Suprapubic skin (tissue), 4 donors: ENCODE results near the gene ZBTB4. TPM values are rescaled to one million over a fixed set of nuclear protein-coding genes. Genes with fewer than 3 reads are reported as not detected.

Source experiments
- DNase-seq, 2 donors: peaks; one replicate each; pipeline ENCODE4 v3.0.0-alpha.2; 2019; ENCODE audit warnings: low spot score in 2 of 2
- H3K27ac ChIP-seq: fragments of 200-600 bp; sonication (generic); one replicate; pipeline ENCODE4 v1.5.1; 2019
- H3K27me3 ChIP-seq: fragments of 200-600 bp; sonication (generic); one replicate; pipeline ENCODE4 v1.5.1; 2019
- H3K36me3 ChIP-seq: fragments of 200-600 bp; sonication (generic); one replicate; pipeline ENCODE4 v1.5.1; 2019
- H3K4me1 ChIP-seq: fragments of 200-600 bp; sonication (generic); one replicate; pipeline ENCODE4 v1.5.1; 2019
- H3K4me3 ChIP-seq: fragments of 200-600 bp; sonication (generic); one replicate; pipeline ENCODE4 v1.5.1; 2019; ENCODE audit warnings: mild to moderate bottlenecking
- H3K9me3 ChIP-seq: fragments of 200-600 bp; sonication (generic); one replicate; pipeline ENCODE4 v1.5.1; 2019
- EP300 ChIP-seq: sonication (generic); formaldehyde crosslinking; IDR thresholded peaks from one replicate; pipeline ENCODE4 v1.6.1; 2017; ENCODE audit warnings: antibody characterized with exemption
- POLR2A ChIP-seq, 2 donors: fragments of 450-650 bp; IDR thresholded peaks; one replicate each; pipeline ENCODE4 v1.6.1; 2017; ENCODE audit warnings: antibody characterized with exemption in 2 of 2, mild to moderate bottlenecking in 2 of 2, moderate library complexity in 2 of 2
- POLR2AphosphoS5 ChIP-seq, 3 donors: sonication (generic); formaldehyde crosslinking; IDR thresholded peaks; one replicate each; pipeline ENCODE4 v1.6.1; 2017; ENCODE audit warnings: antibody characterized with exemption in 3 of 3
- WGBS: methylation state at CpG from one replicate; pipeline ENCODE4 v1.1.5; 2018; 5-methylcytosine and 5-hydroxymethylcytosine counted together
- total RNA-seq, 4 donors: library from RNA; depleted of rRNA; stranded (reverse); fragments of >200 nt; gene quantifications; one replicate each; pipeline ENCODE4 v1.1.0, GENCODE V29; 2016
- TF ChIP-seq, protein P1 (sequence below), 2 donors: fragments of 200-600 bp in 1 of 2; fragments of 450-650 bp in 1 of 2; sonication (generic) in 1 of 2; IDR thresholded peaks; one replicate each; pipeline ENCODE4 v1.5.1; 2016 to 2019; ENCODE audit warnings: antibody characterized with exemption in 2 of 2, mild to moderate bottlenecking in 1 of 2, moderate library complexity in 1 of 2

The ZBTB4 gene
- total RNA-seq, 4 donors from 2014 or later: 36.1 to 65.7 (median 45.3) TPM

DNA sequence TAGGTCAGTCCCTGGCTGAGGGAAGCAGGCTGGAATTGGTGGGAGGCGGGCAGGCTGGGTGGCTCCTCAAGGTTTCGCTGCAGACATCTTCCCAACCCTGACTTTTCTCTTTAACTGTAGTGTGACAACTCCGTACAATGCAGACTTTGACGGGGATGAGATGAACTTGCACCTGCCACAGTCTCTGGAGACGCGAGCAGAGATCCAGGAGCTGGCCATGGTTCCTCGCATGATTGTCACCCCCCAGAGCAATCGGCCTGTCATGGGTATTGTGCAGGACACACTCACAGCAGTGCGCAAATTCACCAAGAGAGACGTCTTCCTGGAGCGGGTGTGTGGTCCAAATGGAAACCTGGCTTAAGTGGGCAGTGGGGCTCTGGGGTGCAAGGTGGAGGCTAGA, 19.7 kb upstream of the ZBTB4 start:
- no peak for TF ChIP-seq POLR2AphosphoS5 (IDR thresholded peaks at IDR 0.05)
- TF ChIP-seq, protein P1, sequence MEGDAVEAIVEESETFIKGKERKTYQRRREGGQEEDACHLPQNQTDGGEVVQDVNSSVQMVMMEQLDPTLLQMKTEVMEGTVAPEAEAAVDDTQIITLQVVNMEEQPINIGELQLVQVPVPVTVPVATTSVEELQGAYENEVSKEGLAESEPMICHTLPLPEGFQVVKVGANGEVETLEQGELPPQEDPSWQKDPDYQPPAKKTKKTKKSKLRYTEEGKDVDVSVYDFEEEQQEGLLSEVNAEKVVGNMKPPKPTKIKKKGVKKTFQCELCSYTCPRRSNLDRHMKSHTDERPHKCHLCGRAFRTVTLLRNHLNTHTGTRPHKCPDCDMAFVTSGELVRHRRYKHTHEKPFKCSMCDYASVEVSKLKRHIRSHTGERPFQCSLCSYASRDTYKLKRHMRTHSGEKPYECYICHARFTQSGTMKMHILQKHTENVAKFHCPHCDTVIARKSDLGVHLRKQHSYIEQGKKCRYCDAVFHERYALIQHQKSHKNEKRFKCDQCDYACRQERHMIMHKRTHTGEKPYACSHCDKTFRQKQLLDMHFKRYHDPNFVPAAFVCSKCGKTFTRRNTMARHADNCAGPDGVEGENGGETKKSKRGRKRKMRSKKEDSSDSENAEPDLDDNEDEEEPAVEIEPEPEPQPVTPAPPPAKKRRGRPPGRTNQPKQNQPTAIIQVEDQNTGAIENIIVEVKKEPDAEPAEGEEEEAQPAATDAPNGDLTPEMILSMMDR (IDR thresholded peaks at IDR 0.05): no peak
- TF ChIP-seq POLR2A (IDR thresholded peaks at IDR 0.05): no peak
- TF ChIP-seq EP300: no peak
- WGBS: 85% methylated on average over 11 of the region's 11 CpGs

DNA sequence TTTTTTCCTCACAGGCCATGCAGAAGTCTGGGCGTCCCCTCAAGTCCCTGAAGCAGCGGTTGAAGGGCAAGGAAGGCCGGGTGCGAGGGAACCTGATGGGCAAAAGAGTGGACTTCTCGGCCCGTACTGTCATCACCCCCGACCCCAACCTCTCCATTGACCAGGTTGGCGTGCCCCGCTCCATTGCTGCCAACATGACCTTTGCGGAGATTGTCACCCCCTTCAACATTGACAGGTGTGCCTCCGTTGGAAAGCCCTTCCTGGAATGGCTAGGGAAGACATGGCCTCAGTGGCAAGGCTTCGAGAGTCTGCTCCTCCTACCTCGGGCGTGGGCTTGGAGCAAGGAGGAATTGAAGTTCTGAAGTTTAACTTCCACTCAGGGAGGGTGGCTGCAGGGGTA, 18.2 kb upstream of the ZBTB4 start:
- DNase-seq: no peak
- Histone ChIP-seq H3K4me1 (no peaks in the 10 kb centered on the region), H3K36me3 (peaks cover 70% of the 10 kb centered on the region), H3K27me3 (no peaks in the 10 kb centered on the region), H3K9me3 (no peaks in the 10 kb centered on the region), H3K4me3 (no peak overlapping the region), H3K27ac (no peak overlapping the region)
- WGBS: 98% methylated on average over 11 of the region's 14 CpGs
- TF ChIP-seq, protein P1 (IDR thresholded peaks at IDR 0.05): no peak
- no peak for TF ChIP-seq POLR2A (IDR thresholded peaks at IDR 0.05)
- TF ChIP-seq EP300: no peak
- TF ChIP-seq POLR2AphosphoS5 (IDR thresholded peaks at IDR 0.05): no peak

More for the DNA sequence above, 19.7 kb upstream of the ZBTB4 start:
- no peak for DNase-seq
- Histone ChIP-seq H3K27me3 (no peaks in the 10 kb centered on the region), H3K36me3 (peaks cover 85% of the 10 kb centered on the region), H3K4me3 (no peak overlapping the region), H3K9me3 (no peaks in the 10 kb centered on the region), H3K27ac (no peak overlapping the region), H3K4me1 (no peaks in the 10 kb centered on the region)

DNA sequence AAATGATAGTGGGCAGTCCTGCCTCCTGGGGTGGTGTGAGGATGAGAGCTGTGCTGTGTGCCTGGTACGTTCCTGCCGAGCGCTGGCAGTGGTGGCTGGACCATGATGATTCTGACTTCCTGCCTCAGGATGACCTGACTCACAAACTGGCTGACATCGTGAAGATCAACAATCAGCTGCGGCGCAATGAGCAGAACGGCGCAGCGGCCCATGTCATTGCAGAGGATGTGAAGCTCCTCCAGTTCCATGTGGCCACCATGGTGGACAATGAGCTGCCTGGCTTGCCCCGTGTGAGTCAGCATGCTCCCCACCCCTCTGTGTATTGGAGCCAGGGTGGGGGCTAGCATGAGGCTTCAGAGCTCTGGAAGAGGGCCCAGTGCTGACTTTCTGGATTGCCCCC, 17.8 kb upstream of the ZBTB4 start:
- TF ChIP-seq POLR2AphosphoS5 (IDR thresholded peaks at IDR 0.05) (no peak), EP300 (no peak), POLR2A (IDR thresholded peaks at IDR 0.05) (no peak)
- TF ChIP-seq, protein P1 (IDR thresholded peaks at IDR 0.05): no peak
- peak in 1 of 2 donors; percentile 58 for DNase-seq
- Histone ChIP-seq H3K4me3 (no peak overlapping the region), H3K27me3 (no peaks in the 10 kb centered on the region), H3K9me3 (no peaks in the 10 kb centered on the region), H3K36me3 (peaks cover 66% of the 10 kb centered on the region), H3K27ac (no peak overlapping the region), H3K4me1 (no peaks in the 10 kb centered on the region)
- WGBS: 77% methylated on average over 6 of the region's 10 CpGs

DNA sequence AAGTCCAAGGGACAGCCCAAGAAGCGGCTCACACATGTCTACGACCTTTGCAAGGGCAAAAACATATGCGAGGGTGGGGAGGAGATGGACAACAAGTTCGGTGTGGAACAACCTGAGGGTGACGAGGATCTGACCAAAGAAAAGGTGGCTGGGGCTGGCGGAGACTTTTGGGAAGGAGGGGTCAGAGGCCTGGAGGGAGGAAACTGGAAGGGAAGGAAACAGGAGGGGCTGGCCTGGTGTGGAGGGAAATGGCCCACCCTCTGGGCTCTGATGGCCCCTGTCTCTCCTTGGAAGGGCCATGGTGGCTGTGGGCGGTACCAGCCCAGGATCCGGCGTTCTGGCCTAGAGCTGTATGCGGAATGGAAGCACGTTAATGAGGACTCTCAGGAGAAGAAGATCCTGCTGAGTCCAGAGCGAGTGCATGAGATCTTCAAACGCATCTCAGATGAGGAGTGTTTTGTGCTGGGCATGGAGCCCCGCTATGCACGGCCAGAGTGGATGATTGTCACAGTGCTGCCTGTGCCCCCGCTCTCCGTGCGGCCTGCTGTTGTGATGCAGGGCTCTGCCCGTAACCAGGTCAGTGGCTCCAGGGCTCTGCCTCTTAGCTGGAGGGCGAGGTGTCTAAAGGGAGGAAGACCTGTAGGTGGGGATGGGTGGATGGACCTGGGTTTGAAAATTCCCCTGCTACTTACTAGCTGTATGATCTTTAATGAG, 17.2 kb upstream of the ZBTB4 start:
- Histone ChIP-seq H3K9me3 (no peaks in the 10 kb centered on the region), H3K4me3 (no peak overlapping the region), H3K27me3 (no peaks in the 10 kb centered on the region), H3K27ac (no peak overlapping the region), H3K36me3 (peaks cover 60% of the 10 kb centered on the region), H3K4me1 (no peaks in the 10 kb centered on the region)
- DNase-seq: no peak
- 83% methylated on average over 16 of the region's 20 CpGs for WGBS
- TF ChIP-seq, protein P1 (IDR thresholded peaks at IDR 0.05): no peak
- TF ChIP-seq EP300 (no peak), POLR2A (IDR thresholded peaks at IDR 0.05) (no peak), POLR2AphosphoS5 (IDR thresholded peaks at IDR 0.05) (no peak)

DNA sequence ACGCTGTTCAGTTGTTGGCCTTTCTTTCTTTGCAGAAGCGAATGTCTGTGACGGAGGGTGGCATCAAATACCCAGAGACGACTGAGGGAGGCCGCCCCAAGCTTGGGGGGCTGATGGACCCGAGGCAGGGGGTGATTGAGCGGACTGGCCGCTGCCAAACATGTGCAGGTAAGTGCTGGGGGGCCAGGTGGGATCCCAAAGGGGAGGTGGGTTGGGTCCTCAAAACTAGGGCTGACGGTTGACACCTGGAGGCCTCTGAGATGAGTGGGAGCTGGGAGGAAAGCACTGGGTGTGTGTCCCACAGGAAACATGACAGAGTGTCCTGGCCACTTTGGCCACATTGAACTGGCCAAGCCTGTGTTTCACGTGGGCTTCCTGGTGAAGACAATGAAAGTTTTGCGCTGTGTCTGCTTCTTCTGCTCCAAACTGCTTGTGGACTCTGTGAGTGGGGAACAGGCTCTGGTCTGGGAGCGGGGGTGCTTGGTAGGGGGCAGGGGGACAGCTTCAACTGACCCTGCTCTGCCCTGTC, 16.5 kb upstream of the ZBTB4 start:
- H3K36me3 ChIP-seq: peaks cover 53% of the 10 kb centered on the region
- no peaks in the 10 kb centered on the region for H3K4me1 ChIP-seq
- no peak overlapping the region for H3K4me3 ChIP-seq
- H3K9me3 ChIP-seq: no peaks in the 10 kb centered on the region
- no peak overlapping the region for H3K27ac ChIP-seq
- DNase-seq: peak in 1 of 2 donors; percentile 59
- no peak for TF ChIP-seq POLR2AphosphoS5 (IDR thresholded peaks at IDR 0.05)
- TF ChIP-seq POLR2A (IDR thresholded peaks at IDR 0.05): no peak
- TF ChIP-seq, protein P1 (IDR thresholded peaks at IDR 0.05): no peak
- no peak for TF ChIP-seq EP300
- WGBS: 91% methylated on average over 12 of the region's 12 CpGs
- H3K27me3 ChIP-seq: no peaks in the 10 kb centered on the region
